HCT116 (cell line): ENCODE results near the gene ALKBH4.
"Not testable (repeated sequence)": the region's sequence is repeated elsewhere in the genome, so short reads cannot be mapped to it uniquely, and the experiment has no call there.

ENCODE experiments used
- ATF3 ChIP-seq: IDR thresholded peaks from 2 replicates; pipeline ENCODE4 v1.6.1; 2012
- CBX3 ChIP-seq: IDR thresholded peaks from 2 replicates; pipeline ENCODE4 v1.6.1; 2012; ENCODE audit warnings: low read depth
- EZH2 ChIP-seq: fragments of 200-600 bp; sonication (generic); IDR thresholded peaks from 2 replicates; pipeline ENCODE4 v1.6.1; 2017; ENCODE audit warnings: antibody characterized with exemption, mixed run types
- JUND ChIP-seq: IDR thresholded peaks from 2 replicates; pipeline ENCODE4 v1.6.1; 2012
- POLR2A ChIP-seq: IDR thresholded peaks from 2 replicates; pipeline ENCODE4 v1.7.0; 2011; ENCODE audit warnings: borderline replicate concordance; ENCODE audit not compliant: insufficient read depth, insufficient read length; ENCODE audit errors: extremely low read depth
- POLR2AphosphoS5 ChIP-seq: IDR thresholded peaks from 2 replicates; pipeline ENCODE4 v1.6.1; 2011; ENCODE audit warnings: mild to moderate bottlenecking, low read depth, low read length, moderate library complexity
- RAD21 ChIP-seq: IDR thresholded peaks from 2 replicates; pipeline ENCODE4 v1.6.1; 2012; ENCODE audit warnings: low read depth, mild to moderate bottlenecking
- REST ChIP-seq: IDR thresholded peaks from 2 replicates; pipeline ENCODE4 v1.6.1; 2012; ENCODE audit warnings: low read depth
- SP1 ChIP-seq: IDR thresholded peaks from 2 replicates; pipeline ENCODE4 v1.6.1; 2012; ENCODE audit warnings: low read depth
- TCF7L2 ChIP-seq: IDR thresholded peaks from 2 replicates; pipeline ENCODE4 v1.7.0; 2011; ENCODE audit warnings: borderline replicate concordance, inconsistent platforms; ENCODE audit not compliant: insufficient read depth, insufficient read length; ENCODE audit errors: extremely low read depth
- YY1 ChIP-seq: IDR thresholded peaks from 2 replicates; pipeline ENCODE4 v1.6.1; 2011; ENCODE audit warnings: low read length, low read depth, moderate library complexity, mild to moderate bottlenecking; ENCODE audit not compliant: insufficient replicate concordance; ENCODE audit errors: extremely low read depth
- ZBTB33 ChIP-seq: IDR thresholded peaks from 2 replicates; pipeline ENCODE4 v1.6.1; 2011; ENCODE audit warnings: mild to moderate bottlenecking, low read length, moderate library complexity; ENCODE audit not compliant: insufficient replicate concordance; ENCODE audit errors: extremely low read depth
- ZFX ChIP-seq: fragments of 450-650 bp; IDR thresholded peaks from 2 replicates; pipeline ENCODE4 v1.6.1; 2017
- TF ChIP-seq, protein P1 (sequence below), 3 experiments: fragments of 200-600 bp in 1 of 3; sonication (generic) in 1 of 3; IDR thresholded peaks in 2 of 3; conservative IDR thresholded peaks in 1 of 3; 2 replicates each; pipeline ENCODE4 v1.5.1; 2012 to 2017; ENCODE audit warnings: low read depth in 2 of 3, low read length in 2 of 3, antibody characterized with exemption in 1 of 3, borderline replicate concordance in 1 of 3, control low read depth in 1 of 3, mild to moderate bottlenecking in 1 of 3, mixed read lengths in 1 of 3, mixed run types in 1 of 3, moderate library complexity in 1 of 3; ENCODE audit not compliant: insufficient read depth in 1 of 3

GRCh38 chr7:102497308-102497707, 32.6 kb upstream of the ALKBH4 start:
- not testable (repeated sequence) for TF ChIP-seq EZH2, ZFX, CBX3, TCF7L2, YY1, RAD21, POLR2A, JUND, SP1, REST, ATF3, POLR2AphosphoS5, ZBTB33
- TF ChIP-seq, protein P1, sequence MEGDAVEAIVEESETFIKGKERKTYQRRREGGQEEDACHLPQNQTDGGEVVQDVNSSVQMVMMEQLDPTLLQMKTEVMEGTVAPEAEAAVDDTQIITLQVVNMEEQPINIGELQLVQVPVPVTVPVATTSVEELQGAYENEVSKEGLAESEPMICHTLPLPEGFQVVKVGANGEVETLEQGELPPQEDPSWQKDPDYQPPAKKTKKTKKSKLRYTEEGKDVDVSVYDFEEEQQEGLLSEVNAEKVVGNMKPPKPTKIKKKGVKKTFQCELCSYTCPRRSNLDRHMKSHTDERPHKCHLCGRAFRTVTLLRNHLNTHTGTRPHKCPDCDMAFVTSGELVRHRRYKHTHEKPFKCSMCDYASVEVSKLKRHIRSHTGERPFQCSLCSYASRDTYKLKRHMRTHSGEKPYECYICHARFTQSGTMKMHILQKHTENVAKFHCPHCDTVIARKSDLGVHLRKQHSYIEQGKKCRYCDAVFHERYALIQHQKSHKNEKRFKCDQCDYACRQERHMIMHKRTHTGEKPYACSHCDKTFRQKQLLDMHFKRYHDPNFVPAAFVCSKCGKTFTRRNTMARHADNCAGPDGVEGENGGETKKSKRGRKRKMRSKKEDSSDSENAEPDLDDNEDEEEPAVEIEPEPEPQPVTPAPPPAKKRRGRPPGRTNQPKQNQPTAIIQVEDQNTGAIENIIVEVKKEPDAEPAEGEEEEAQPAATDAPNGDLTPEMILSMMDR (IDR thresholded peaks at IDR 0.05 in 2 of 3, conservative IDR thresholded peaks at IDR 0.05 in 1 of 3; ENCODE audit: borderline replicate concordance in 1 of 3, insufficient read depth in 1 of 3, low read depth in 2 of 3, low read length in 2 of 3), result not testable (repeated sequence)
